Breast epithelium (tissue), 4 donors: Measurements from ENCODE around the gene ZFP36L1. TPM values are rescaled to one million over a fixed set of nuclear protein-coding genes. Genes with fewer than 3 reads are reported as not detected.

ENCODE experiments used
- DNase-seq, 2 donors: peaks; one replicate each; pipeline ENCODE4 v3.0.0-alpha.2; 2019; ENCODE audit warnings: low spot score in 2 of 2
- H3K27ac ChIP-seq, 2 donors: fragments of 200-600 bp; sonication (generic) in 1 of 2; one replicate each; pipeline ENCODE4 v1.5.1; 2016 to 2019; ENCODE audit warnings: mild to moderate bottlenecking in 1 of 2
- H3K27me3 ChIP-seq, 2 donors: fragments of 200-600 bp; sonication (generic) in 1 of 2; one replicate each; pipeline versions ENCODE4 v1.5.1 to v1.6.0; 2017 to 2019; ENCODE audit warnings: control low read depth in 1 of 2, mild to moderate bottlenecking in 1 of 2
- H3K36me3 ChIP-seq: fragments of 200-600 bp; one replicate; pipeline ENCODE4 v1.5.1; 2019
- H3K4me1 ChIP-seq, 2 donors: fragments of 200-600 bp; sonication (generic); one replicate each; pipeline ENCODE4 v1.5.1; 2016 to 2019; ENCODE audit warnings: control low read depth in 1 of 2
- H3K4me3 ChIP-seq, 3 donors: fragments of 200-600 bp; sonication (generic); 1 replicate in 2 of 3; 2 replicates in 1 of 3; pipeline ENCODE4 v1.5.1; 2016 to 2019; ENCODE audit warnings: mild to moderate bottlenecking in 3 of 3, moderate library complexity in 2 of 3
- H3K9me3 ChIP-seq, 2 donors: fragments of 200-600 bp; sonication (generic) in 1 of 2; one replicate each; pipeline ENCODE4 v1.5.1; 2016 to 2019; ENCODE audit warnings: control low read depth in 1 of 2
- POLR2A ChIP-seq: fragments of 450-650 bp; IDR thresholded peaks from one replicate; pipeline ENCODE4 v1.6.1; 2016; ENCODE audit warnings: antibody characterized with exemption, mild to moderate bottlenecking, moderate library complexity
- POLR2AphosphoS5 ChIP-seq, 3 donors: sonication (generic); formaldehyde crosslinking; IDR thresholded peaks; one replicate each; pipeline ENCODE4 v1.6.1; 2017; ENCODE audit warnings: antibody characterized with exemption in 3 of 3
- intact Hi-C: fragments of 100-400 bp; cut with DNase I; formaldehyde crosslinking; loops from one replicate; pipeline ENCODE4 v1.15.1; 2023; ENCODE audit warnings: low total_unique reads
- total RNA-seq, 3 donors: library from RNA; depleted of rRNA; stranded (reverse); fragments of >200 nt; gene quantifications; one replicate each; pipeline ENCODE4 v1.1.0, GENCODE V29; 2016
- TF ChIP-seq, protein P1 (sequence below), 3 donors: fragments of 450-650 bp; IDR thresholded peaks; one replicate each; pipeline ENCODE4 v1.5.1; 2016 to 2017; ENCODE audit warnings: antibody characterized with exemption in 3 of 3, mild to moderate bottlenecking in 3 of 3, moderate library complexity in 3 of 3

Gene ZFP36L1
- total RNA-seq, 3 donors from 2014 or later: 198 to 737 (median 492) TPM

DNA sequence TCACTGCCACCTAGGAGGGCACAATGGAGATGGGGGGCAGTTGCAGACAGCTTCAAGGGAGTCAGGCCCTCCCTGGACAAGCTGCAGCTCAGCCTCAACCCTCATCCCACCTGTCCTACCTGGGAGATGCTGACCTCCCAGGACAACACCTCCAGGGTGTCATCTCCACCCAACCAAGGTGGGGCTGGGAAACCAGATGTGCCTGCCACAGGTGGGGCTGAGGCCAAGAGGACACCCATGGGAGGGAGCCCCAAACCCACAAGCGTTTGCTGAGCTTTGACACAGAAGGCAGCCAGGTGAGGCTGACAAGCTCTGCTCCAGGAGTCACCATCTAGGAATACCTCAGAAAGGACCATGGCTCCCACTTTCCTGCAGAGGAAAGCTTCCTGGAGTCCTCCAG, 31.5 kb downstream of the ZFP36L1 start:
- H3K27ac ChIP-seq: no peak overlapping the region
- TF ChIP-seq, protein P1, sequence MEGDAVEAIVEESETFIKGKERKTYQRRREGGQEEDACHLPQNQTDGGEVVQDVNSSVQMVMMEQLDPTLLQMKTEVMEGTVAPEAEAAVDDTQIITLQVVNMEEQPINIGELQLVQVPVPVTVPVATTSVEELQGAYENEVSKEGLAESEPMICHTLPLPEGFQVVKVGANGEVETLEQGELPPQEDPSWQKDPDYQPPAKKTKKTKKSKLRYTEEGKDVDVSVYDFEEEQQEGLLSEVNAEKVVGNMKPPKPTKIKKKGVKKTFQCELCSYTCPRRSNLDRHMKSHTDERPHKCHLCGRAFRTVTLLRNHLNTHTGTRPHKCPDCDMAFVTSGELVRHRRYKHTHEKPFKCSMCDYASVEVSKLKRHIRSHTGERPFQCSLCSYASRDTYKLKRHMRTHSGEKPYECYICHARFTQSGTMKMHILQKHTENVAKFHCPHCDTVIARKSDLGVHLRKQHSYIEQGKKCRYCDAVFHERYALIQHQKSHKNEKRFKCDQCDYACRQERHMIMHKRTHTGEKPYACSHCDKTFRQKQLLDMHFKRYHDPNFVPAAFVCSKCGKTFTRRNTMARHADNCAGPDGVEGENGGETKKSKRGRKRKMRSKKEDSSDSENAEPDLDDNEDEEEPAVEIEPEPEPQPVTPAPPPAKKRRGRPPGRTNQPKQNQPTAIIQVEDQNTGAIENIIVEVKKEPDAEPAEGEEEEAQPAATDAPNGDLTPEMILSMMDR (IDR thresholded peaks at IDR 0.05): no peak
- intact Hi-C loops: no loop called here
- H3K9me3 ChIP-seq: no peaks in the 10 kb centered on the region
- no peaks in the 10 kb centered on the region for H3K4me1 ChIP-seq
- H3K4me3 ChIP-seq: no peak overlapping the region
- DNase-seq: no peak
- no peaks in the 10 kb centered on the region for H3K27me3 ChIP-seq
- H3K36me3 ChIP-seq: no peaks in the 10 kb centered on the region

DNA sequence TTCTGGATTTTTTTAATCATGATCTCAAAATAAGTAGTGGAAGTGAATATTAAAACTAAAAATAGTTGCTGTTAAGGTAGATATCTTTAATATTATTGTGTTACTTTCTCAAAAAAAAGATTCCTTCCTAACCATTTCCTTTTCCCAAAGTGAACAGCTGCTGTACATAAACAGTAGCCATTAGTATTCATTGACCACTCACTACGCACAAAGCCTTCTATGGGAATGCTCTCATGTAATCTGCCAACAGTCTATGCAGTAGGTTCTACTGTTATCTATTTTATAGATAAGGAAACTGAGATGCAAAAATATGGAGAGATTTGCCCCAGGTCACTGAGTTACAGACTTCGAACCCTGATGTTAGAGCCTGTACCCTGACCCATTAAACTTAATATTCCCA, 32.1 kb downstream of the ZFP36L1 start:
- H3K4me3 ChIP-seq: no peak overlapping the region
- H3K4me1 ChIP-seq: no peaks in the 10 kb centered on the region
- intact Hi-C loops: no loop called here
- peak overlapping the region in 1 of 2 donors; percentile 54 for H3K27ac ChIP-seq
- TF ChIP-seq, protein P1 (IDR thresholded peaks at IDR 0.05): no peak
- TF ChIP-seq POLR2AphosphoS5 (IDR thresholded peaks at IDR 0.05): no peak
- no peaks in the 10 kb centered on the region for H3K36me3 ChIP-seq
- H3K27me3 ChIP-seq: no peaks in the 10 kb centered on the region
- H3K9me3 ChIP-seq: no peaks in the 10 kb centered on the region
- no peak for DNase-seq

DNA sequence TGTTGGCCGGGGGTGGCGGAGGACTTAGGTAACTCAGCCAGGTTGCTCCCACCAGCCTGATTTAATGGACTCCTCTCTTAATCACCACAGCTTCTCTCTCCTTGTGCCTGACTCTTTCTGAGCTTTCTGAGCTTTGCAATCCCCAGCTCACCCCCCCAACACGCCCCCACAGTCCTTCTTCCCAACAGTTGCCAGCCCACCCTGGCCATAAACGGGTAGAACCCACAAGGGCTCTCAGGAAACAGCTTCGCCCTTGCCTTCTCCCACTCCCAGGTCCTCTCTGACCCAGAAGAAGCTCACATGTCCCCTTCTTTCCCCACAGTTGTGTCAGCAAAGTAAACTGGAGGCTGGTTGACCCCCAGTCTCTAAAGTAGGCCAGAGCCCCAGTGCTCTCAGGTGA, 32.9 kb downstream of the ZFP36L1 start:
- peak overlapping the region in 1 of 2 donors; percentile 54 for H3K27ac ChIP-seq
- intact Hi-C loops: no loop called here
- DNase-seq: no peak

DNA sequence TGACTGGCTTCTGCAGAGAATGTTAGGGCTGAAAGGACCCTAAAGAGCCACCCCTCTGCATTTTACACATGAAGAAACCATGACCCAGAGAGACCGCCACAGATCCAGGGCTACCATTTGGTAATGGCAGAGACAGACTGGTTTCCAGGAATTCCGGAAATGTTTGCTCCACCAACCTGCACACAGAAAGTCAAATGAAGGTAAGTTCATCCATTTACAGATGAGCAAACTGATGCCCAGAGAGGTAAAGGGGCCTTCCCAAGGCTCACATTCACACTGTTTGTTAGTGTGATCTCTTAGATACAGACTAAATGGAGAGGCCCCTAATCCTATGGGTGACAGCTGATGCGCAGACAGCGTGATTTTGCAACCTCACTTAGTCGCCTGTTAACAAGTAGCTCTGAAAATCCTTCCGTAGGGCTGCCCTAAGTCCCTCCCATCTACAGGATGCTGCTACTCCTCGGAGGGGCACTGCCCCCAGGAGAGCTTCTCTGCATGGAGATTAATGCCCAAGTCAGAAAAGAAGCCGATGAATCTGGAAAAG, 33.8 kb downstream of the ZFP36L1 start:
- no peaks in the 10 kb centered on the region for H3K27me3 ChIP-seq
- no peaks in the 10 kb centered on the region for H3K9me3 ChIP-seq
- no peak overlapping the region for H3K4me3 ChIP-seq
- TF ChIP-seq POLR2A (no peak), POLR2AphosphoS5 (IDR thresholded peaks at IDR 0.05) (no peak)
- TF ChIP-seq, protein P1 (IDR thresholded peaks at IDR 0.05): no peak
- H3K27ac ChIP-seq: no peak overlapping the region
- no peaks in the 10 kb centered on the region for H3K36me3 ChIP-seq
- no peaks in the 10 kb centered on the region for H3K4me1 ChIP-seq
- intact Hi-C loops: no loop called here
- no peak for DNase-seq

More for the DNA sequence above, 32.9 kb downstream of the ZFP36L1 start:
- no peaks in the 10 kb centered on the region for H3K36me3 ChIP-seq
- no peak for TF ChIP-seq POLR2A
- no peak for TF ChIP-seq POLR2AphosphoS5 (IDR thresholded peaks at IDR 0.05)
- TF ChIP-seq, protein P1 (IDR thresholded peaks at IDR 0.05): no peak
- no peaks in the 10 kb centered on the region for H3K27me3 ChIP-seq
- no peaks in the 10 kb centered on the region for H3K9me3 ChIP-seq
- no peak overlapping the region for H3K4me3 ChIP-seq
- H3K4me1 ChIP-seq: no peaks in the 10 kb centered on the region

DNA sequence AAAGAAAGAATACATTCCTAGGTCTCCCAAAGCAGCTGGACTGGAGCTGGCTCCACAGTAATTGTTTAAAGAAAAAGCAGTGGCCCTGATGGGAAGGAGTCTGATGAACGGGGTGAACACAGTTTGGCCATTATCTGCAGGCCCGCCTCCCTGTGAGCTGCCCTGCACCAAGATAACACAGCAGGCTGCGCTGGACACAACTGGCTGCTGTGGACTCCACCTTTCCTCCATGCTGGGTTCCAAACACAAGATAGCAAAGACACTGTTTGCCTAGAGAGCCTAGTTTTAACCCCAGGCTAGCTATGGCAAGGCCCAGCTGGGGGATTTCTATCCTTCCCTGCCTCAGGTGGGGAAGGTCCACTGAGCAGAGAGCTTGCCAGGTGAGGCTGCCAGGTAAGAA, 34.6 kb downstream of the ZFP36L1 start:
- Histone ChIP-seq H3K36me3 (no peaks in the 10 kb centered on the region), H3K27ac (no peak overlapping the region), H3K4me1 (no peaks in the 10 kb centered on the region), H3K4me3 (no peak overlapping the region), H3K9me3 (no peaks in the 10 kb centered on the region), H3K27me3 (no peaks in the 10 kb centered on the region)
- intact Hi-C loops: no loop called here
- DNase-seq: no peak
- TF ChIP-seq POLR2A: no peak

DNA sequence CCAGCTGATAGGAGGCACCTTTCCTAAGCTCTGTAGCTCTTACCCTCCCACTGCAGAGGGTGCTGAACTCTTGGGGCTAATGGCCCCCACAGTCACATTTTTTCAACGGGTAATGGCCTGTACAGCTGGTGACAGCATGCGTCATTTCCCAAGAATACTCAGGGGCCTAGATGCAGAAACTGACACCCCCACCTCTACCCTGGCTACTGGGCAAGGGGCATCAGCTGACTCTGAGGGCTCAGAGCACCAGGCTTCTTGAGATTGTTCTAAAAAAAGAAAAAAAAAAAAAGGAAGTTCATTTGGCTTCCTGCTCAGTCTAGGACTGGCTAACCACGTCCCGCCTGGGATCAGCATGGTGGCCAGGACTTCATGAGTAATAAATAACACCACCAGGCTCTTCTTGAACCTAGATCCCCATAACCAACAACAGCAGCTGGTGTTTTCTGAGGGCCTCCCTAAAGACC, 35.2 kb downstream of the ZFP36L1 start:
- H3K27ac ChIP-seq: no peak overlapping the region
- DNase-seq: no peak

More for the DNA sequence above, 35.2 kb downstream of the ZFP36L1 start:
- H3K9me3 ChIP-seq: no peaks in the 10 kb centered on the region
- no peak overlapping the region for H3K4me3 ChIP-seq
- no peaks in the 10 kb centered on the region for H3K4me1 ChIP-seq
- no peaks in the 10 kb centered on the region for H3K27me3 ChIP-seq
- TF ChIP-seq POLR2AphosphoS5 (IDR thresholded peaks at IDR 0.05): no peak
- TF ChIP-seq POLR2A: no peak
- TF ChIP-seq, protein P1 (IDR thresholded peaks at IDR 0.05): no peak
- intact Hi-C loops: no loop called here
- H3K36me3 ChIP-seq: no peaks in the 10 kb centered on the region
